ENCODE results near the gene SEC14L5. TPM values are rescaled to one million over a fixed set of nuclear protein-coding genes. Genes with fewer than 3 reads are reported as not detected.
"Not testable (repeated sequence)": the region's sequence is repeated elsewhere in the genome, so short reads cannot be mapped to it uniquely, and the experiment has no call there.

SEC14L5 gene
- total RNA-seq, 1 donor from 2014 or later: not detected

GRCh38 chr16:5044011-5044540 is 85.9 kb downstream of the SEC14L5 start:
- no peak for DNase-seq (ENCODE audit: low read depth)
- TF ChIP-seq, protein P1, sequence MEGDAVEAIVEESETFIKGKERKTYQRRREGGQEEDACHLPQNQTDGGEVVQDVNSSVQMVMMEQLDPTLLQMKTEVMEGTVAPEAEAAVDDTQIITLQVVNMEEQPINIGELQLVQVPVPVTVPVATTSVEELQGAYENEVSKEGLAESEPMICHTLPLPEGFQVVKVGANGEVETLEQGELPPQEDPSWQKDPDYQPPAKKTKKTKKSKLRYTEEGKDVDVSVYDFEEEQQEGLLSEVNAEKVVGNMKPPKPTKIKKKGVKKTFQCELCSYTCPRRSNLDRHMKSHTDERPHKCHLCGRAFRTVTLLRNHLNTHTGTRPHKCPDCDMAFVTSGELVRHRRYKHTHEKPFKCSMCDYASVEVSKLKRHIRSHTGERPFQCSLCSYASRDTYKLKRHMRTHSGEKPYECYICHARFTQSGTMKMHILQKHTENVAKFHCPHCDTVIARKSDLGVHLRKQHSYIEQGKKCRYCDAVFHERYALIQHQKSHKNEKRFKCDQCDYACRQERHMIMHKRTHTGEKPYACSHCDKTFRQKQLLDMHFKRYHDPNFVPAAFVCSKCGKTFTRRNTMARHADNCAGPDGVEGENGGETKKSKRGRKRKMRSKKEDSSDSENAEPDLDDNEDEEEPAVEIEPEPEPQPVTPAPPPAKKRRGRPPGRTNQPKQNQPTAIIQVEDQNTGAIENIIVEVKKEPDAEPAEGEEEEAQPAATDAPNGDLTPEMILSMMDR (IDR thresholded peaks at IDR 0.05; ENCODE audit: insufficient read depth, low read length, poor library complexity, severe bottlenecking): no peak

GRCh38 chr16:5044581-5044980 is 86.5 kb downstream of the SEC14L5 start:
- not testable (repeated sequence) for H3K27me3 ChIP-seq (ENCODE audit: control insufficient read depth, insufficient read depth, low read length); DNase-seq (ENCODE audit: low read depth); H3K4me3 ChIP-seq (ENCODE audit: low read depth, low read length); H3K36me3 ChIP-seq (ENCODE audit: control insufficient read depth, insufficient read depth, low read length)

More at GRCh38 chr16:5044011-5044540, 85.9 kb downstream of the SEC14L5 start:
- H3K36me3 ChIP-seq (ENCODE audit: control insufficient read depth, insufficient read depth, low read length): no peaks in the 10 kb centered on the region
- no peak overlapping the region for H3K4me3 ChIP-seq (ENCODE audit: low read depth, low read length)
- H3K27me3 ChIP-seq (ENCODE audit: control insufficient read depth, insufficient read depth, low read length): no peaks in the 10 kb centered on the region

- no peak overlapping the region for H3K4me3 ChIP-seq (ENCODE audit: low read depth, low read length)
- no peaks in the 10 kb centered on the region for H3K27me3 ChIP-seq (ENCODE audit: control insufficient read depth, insufficient read depth, low read length)
- H3K36me3 ChIP-seq (ENCODE audit: control insufficient read depth, insufficient read depth, low read length): no peaks in the 10 kb centered on the region
- no peak for DNase-seq (ENCODE audit: low read depth)
- TF ChIP-seq, protein P1 (IDR thresholded peaks at IDR 0.05; ENCODE audit: insufficient read depth, low read length, poor library complexity, severe bottlenecking): no peak
These were observed 87.5 kb downstream of the SEC14L5 start for GRCh38 chr16:5045499-5046115.

DNA sequence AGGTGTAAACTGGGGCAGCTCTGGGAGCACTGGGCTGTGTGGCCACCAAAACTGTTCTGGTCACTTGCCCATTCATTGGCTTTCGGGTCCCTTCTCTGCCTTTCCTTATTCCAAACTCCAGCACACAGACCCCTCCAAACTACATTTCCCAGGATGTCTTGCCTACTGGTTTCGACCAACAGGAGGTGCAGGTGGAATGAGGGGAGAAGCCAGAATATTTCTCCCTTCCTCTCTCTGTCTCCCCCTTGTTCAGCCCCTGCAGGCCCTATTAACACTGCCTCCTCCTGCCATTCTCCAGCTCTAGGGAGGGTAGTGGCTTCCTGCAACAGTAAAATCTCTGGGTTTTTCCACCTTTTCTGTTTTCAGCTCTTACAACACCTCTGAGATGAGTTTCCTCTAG is 88.8 kb downstream of the SEC14L5 start:
- no peak for DNase-seq (ENCODE audit: low read depth)
- H3K27me3 ChIP-seq (ENCODE audit: control insufficient read depth, insufficient read depth, low read length): no peaks in the 10 kb centered on the region
- H3K4me3 ChIP-seq (ENCODE audit: low read depth, low read length): no peak overlapping the region
- TF ChIP-seq, protein P1 (IDR thresholded peaks at IDR 0.05; ENCODE audit: insufficient read depth, low read length, poor library complexity, severe bottlenecking): no peak
- no peaks in the 10 kb centered on the region for H3K36me3 ChIP-seq (ENCODE audit: control insufficient read depth, insufficient read depth, low read length)

- no peaks in the 10 kb centered on the region for H3K27me3 ChIP-seq (ENCODE audit: control insufficient read depth, insufficient read depth, low read length)
- no peaks in the 10 kb centered on the region for H3K36me3 ChIP-seq (ENCODE audit: control insufficient read depth, insufficient read depth, low read length)
- no peak for DNase-seq (ENCODE audit: low read depth)
- no peak overlapping the region for H3K4me3 ChIP-seq (ENCODE audit: low read depth, low read length)
- TF ChIP-seq, protein P1 (IDR thresholded peaks at IDR 0.05; ENCODE audit: insufficient read depth, low read length, poor library complexity, severe bottlenecking): no peak
These were observed 97.0 kb downstream of the SEC14L5 start for GRCh38 chr16:5054876-5055865.

GRCh38 chr16:5056352-5056751 is 98.2 kb downstream of the SEC14L5 start:
- H3K4me3 ChIP-seq (ENCODE audit: low read depth, low read length): no peak overlapping the region
- TF ChIP-seq, protein P1 (IDR thresholded peaks at IDR 0.05; ENCODE audit: insufficient read depth, low read length, poor library complexity, severe bottlenecking): peak; percentile 39
- H3K36me3 ChIP-seq (ENCODE audit: control insufficient read depth, insufficient read depth, low read length): no peaks in the 10 kb centered on the region
- DNase-seq (ENCODE audit: low read depth): no peak
- no peaks in the 10 kb centered on the region for H3K27me3 ChIP-seq (ENCODE audit: control insufficient read depth, insufficient read depth, low read length)
